Caco-2 (cell line): ENCODE results near the gene SGCD. TPM values are rescaled to one million over a fixed set of nuclear protein-coding genes. Genes with fewer than 3 reads are reported as not detected.

ENCODE experiments used
- BruUV-seq: library from RNA; stranded (reverse); fragments of 400-500 nt; replicated peaks from 2 replicates; lab custom pipeline; 2021; lab: Mats Ljungman, UMichigan
- CTCF ChIA-PET: fragments of 300-600 bp; sonication (Branson Sonifier 250); formaldehyde crosslinking; loops from one replicate; lab custom pipeline; 2022; ENCODE audit warnings: antibody characterized with exemption; lab: Charles Lee
- POLR2A ChIA-PET: fragments of 300-600 bp; sonication (Branson Sonifier 250); formaldehyde crosslinking; loops from one replicate; lab custom pipeline; 2022; ENCODE audit warnings: antibody characterized with exemption; lab: Charles Lee
- DNase-seq, 2 experiments: peaks; one replicate each; pipeline versions ENCODE4 v3.0.0 to v3.0.0-alpha.2; 2020 to 2022
- H3K27me3 ChIP-seq: replicated peaks from 2 replicates; pipeline ENCODE4 v1.6.0; 2011; ENCODE audit warnings: low read length; ENCODE audit not compliant: control insufficient read depth, insufficient read depth
- H3K36me3 ChIP-seq: 2 replicates; pipeline ENCODE4 v1.5.1; 2011; ENCODE audit warnings: low read length; ENCODE audit not compliant: control insufficient read depth, insufficient read depth
- H3K4me1 ChIP-seq: fragments of 250-450 bp; sonication (Bioruptor Pico); 2 replicates; pipeline ENCODE4 v1.5.1; 2020; ENCODE audit warnings: mild to moderate bottlenecking
- H3K4me3 ChIP-seq: 2 replicates; pipeline ENCODE4 v1.5.1; 2011; ENCODE audit warnings: low read depth, mild to moderate bottlenecking, control low read depth, low read length
- H3K9me3 ChIP-seq: fragments of 250-450 bp; sonication (Bioruptor Pico); 2 replicates; pipeline ENCODE4 v1.5.1; 2020; ENCODE audit warnings: mild to moderate bottlenecking, moderate library complexity
- H3K27ac Mint-ChIP-seq: one replicate; pipeline ENCODE4 v1.8.0; 2022; ENCODE audit warnings: mixed read lengths; ENCODE audit not compliant: unreplicated experiment
- H3K27me3 Mint-ChIP-seq: one replicate; pipeline ENCODE4 v1.8.0; 2022; ENCODE audit warnings: mixed read lengths; ENCODE audit not compliant: insufficient read depth, unreplicated experiment
- H3K36me3 Mint-ChIP-seq: one replicate; pipeline ENCODE4 v1.8.0; 2022; ENCODE audit warnings: mild to moderate bottlenecking, mixed read lengths; ENCODE audit not compliant: insufficient read depth, unreplicated experiment
- H3K4me1 Mint-ChIP-seq: one replicate; pipeline ENCODE4 v1.8.0; 2022; ENCODE audit warnings: low read depth, mixed read lengths; ENCODE audit not compliant: unreplicated experiment
- H3K4me3 Mint-ChIP-seq: one replicate; pipeline ENCODE4 v1.8.0; 2022; ENCODE audit warnings: mild to moderate bottlenecking, moderate library complexity, mixed read lengths; ENCODE audit not compliant: unreplicated experiment
- H3K9me3 Mint-ChIP-seq: one replicate; pipeline ENCODE4 v1.8.0; 2022; ENCODE audit warnings: mixed read lengths; ENCODE audit not compliant: unreplicated experiment
- intact Hi-C: fragments of 100-400 bp; cut with micrococcal nuclease; formaldehyde crosslinking; loops from one replicate; pipeline ENCODE4 v1.10.0; 2022; ENCODE audit not compliant: unreplicated experiment
- total RNA-seq: library from RNA; stranded (reverse); gene quantifications from 2 replicates; pipeline ENCODE4 v1.2.3, GENCODE V29; 2022
- TF ChIP-seq, protein P1 (sequence below), 2 experiments: fragments of 200-600 bp in 1 of 2; IDR thresholded peaks; 1 replicate in 1 of 2; 2 replicates in 1 of 2; pipeline versions ENCODE4 v1.5.1 to v1.8.0; 2011 to 2022; ENCODE audit warnings: antibody characterized with exemption in 1 of 2, control low read depth in 1 of 2, inconsistent platforms in 1 of 2, low read depth in 1 of 2, low read length in 1 of 2, mild to moderate bottlenecking in 1 of 2, moderate library complexity in 1 of 2; ENCODE audit not compliant: insufficient read depth in 1 of 2, severe bottlenecking in 1 of 2, unreplicated experiment in 1 of 2

Gene SGCD
- total RNA-seq, 1 experiment from 2014 or later = 0.20 TPM

DNA sequence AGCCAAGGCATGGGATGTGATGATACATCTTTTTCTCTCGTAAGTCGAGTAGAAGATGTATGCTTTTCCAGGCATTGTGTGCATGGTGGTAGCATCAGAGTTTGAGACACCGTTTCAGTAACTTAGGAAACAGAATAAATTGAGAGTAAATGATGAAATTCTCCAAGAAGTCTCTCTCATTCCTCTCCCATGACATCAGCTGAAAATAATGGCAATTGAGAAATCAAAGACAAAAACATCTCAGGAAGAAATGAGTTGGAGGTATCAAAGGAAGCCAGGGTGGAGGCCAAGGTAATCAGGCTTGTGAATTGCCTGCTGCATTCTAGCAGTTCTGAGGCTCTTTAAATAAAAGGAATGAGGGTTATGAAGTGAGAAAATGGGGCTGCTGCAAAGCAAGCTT is 53.9 kb downstream of the SGCD start:
- no peak overlapping the region for H3K4me3 Mint-ChIP-seq
- Histone ChIP-seq H3K4me3 (no peak overlapping the region), H3K36me3 (no peaks in the 10 kb centered on the region), H3K9me3 (no peaks in the 10 kb centered on the region), H3K27me3 (no peaks in the 10 kb centered on the region), H3K4me1 (no peaks in the 10 kb centered on the region)
- H3K36me3 Mint-ChIP-seq = no peaks in the 10 kb centered on the region
- no peaks in the 10 kb centered on the region for H3K27me3 Mint-ChIP-seq
- H3K9me3 Mint-ChIP-seq = no peaks in the 10 kb centered on the region
- no TSS peak for BruUV-seq
- POLR2A ChIA-PET = no interaction called here
- no peaks in the 10 kb centered on the region for H3K4me1 Mint-ChIP-seq
- intact Hi-C loops = loop anchor here (10.0 kb wide), 1 partner anchor 436 kb away; no protein-coding TSS in a partner anchor
- TF ChIP-seq, protein P1, sequence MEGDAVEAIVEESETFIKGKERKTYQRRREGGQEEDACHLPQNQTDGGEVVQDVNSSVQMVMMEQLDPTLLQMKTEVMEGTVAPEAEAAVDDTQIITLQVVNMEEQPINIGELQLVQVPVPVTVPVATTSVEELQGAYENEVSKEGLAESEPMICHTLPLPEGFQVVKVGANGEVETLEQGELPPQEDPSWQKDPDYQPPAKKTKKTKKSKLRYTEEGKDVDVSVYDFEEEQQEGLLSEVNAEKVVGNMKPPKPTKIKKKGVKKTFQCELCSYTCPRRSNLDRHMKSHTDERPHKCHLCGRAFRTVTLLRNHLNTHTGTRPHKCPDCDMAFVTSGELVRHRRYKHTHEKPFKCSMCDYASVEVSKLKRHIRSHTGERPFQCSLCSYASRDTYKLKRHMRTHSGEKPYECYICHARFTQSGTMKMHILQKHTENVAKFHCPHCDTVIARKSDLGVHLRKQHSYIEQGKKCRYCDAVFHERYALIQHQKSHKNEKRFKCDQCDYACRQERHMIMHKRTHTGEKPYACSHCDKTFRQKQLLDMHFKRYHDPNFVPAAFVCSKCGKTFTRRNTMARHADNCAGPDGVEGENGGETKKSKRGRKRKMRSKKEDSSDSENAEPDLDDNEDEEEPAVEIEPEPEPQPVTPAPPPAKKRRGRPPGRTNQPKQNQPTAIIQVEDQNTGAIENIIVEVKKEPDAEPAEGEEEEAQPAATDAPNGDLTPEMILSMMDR (IDR thresholded peaks at IDR 0.05; ENCODE audit: insufficient read depth in 1 of 2, low read depth in 1 of 2, low read length in 1 of 2, severe bottlenecking in 1 of 2, unreplicated experiment in 1 of 2) = no peak
- H3K27ac Mint-ChIP-seq = no peak overlapping the region
- CTCF ChIA-PET = no interaction called here
- no peak for DNase-seq

DNA sequence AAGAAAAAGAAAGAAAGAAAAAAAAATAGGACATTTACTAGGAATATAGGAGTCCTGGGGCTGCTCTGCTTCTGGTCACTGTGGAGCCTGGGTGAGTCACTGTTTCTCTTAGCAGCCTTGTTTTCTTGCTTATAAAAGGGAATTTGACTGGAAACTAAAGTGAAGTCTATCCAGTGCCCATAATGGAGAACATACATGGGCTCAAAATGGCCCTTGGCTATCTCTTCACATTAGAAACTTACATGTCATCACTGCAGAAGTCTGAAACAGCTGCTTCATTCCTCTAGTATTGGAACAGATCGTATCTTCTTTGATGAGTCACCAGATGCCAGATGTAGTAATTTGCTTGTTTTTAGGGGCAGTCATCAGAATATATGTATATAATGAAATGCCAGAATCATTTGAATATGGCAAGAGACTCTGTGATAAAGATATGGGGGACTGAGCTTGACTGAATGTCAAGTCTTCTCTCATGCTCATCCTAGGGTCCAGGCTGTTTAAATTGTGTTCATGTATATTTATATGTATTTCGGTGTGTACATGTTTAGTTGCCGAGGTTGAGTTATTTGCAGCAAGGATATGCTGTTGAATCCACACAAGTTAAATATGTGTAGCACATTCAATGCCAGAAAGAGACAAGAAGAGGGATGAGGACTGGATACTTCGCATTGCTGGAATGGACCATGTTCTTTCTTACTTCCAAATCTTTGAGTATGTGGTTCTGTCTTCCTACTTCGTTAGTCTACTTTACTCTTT is 56.7 kb downstream of the SGCD start:
- Histone ChIP-seq H3K9me3 (no peaks in the 10 kb centered on the region), H3K4me1 (no peaks in the 10 kb centered on the region), H3K4me3 (no peak overlapping the region), H3K27me3 (no peaks in the 10 kb centered on the region), H3K36me3 (no peaks in the 10 kb centered on the region)
- CTCF ChIA-PET = no interaction called here
- H3K9me3 Mint-ChIP-seq = no peaks in the 10 kb centered on the region
- H3K4me1 Mint-ChIP-seq = no peaks in the 10 kb centered on the region
- no TSS peak for BruUV-seq
- TF ChIP-seq, protein P1 (IDR thresholded peaks at IDR 0.05; ENCODE audit: insufficient read depth in 1 of 2, low read depth in 1 of 2, low read length in 1 of 2, severe bottlenecking in 1 of 2, unreplicated experiment in 1 of 2) = no peak
- POLR2A ChIA-PET = no interaction called here
- no peaks in the 10 kb centered on the region for H3K36me3 Mint-ChIP-seq
- H3K27ac Mint-ChIP-seq = no peak overlapping the region
- H3K27me3 Mint-ChIP-seq = no peaks in the 10 kb centered on the region
- H3K4me3 Mint-ChIP-seq = no peak overlapping the region
- DNase-seq = no peak
- intact Hi-C loops = loop anchor here (10.0 kb wide), 1 partner anchor 439 kb away; no protein-coding TSS in a partner anchor

DNA sequence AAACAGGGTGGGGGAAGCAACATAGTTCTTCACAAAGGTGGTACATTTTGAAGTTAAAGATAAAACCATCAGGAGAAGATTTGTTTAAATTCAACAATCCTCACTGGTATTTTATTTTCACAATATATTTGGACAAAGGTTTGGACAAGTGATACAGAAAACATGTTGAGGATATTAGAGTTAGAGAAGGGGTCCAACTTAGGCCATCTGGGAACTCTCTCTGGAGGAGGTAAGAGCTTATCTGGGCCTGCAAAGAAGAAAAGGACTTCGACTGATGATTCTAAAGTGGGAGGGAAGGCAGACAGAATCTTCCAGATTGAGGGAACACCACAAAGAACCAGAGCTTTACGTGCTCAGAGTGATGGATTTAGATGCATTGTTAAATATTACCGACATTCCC is 58.5 kb downstream of the SGCD start:
- Histone ChIP-seq H3K4me3 (no peak overlapping the region), H3K36me3 (no peaks in the 10 kb centered on the region), H3K27me3 (no peaks in the 10 kb centered on the region), H3K4me1 (no peaks in the 10 kb centered on the region), H3K9me3 (no peaks in the 10 kb centered on the region)
- H3K4me1 Mint-ChIP-seq = no peaks in the 10 kb centered on the region
- DNase-seq = no peak
- no peaks in the 10 kb centered on the region for H3K36me3 Mint-ChIP-seq
- no peaks in the 10 kb centered on the region for H3K9me3 Mint-ChIP-seq
- ChIA-PET CTCF (no interaction called here), POLR2A (no interaction called here)
- H3K4me3 Mint-ChIP-seq = no peak overlapping the region
- TF ChIP-seq, protein P1 (IDR thresholded peaks at IDR 0.05; ENCODE audit: insufficient read depth in 1 of 2, low read depth in 1 of 2, low read length in 1 of 2, severe bottlenecking in 1 of 2, unreplicated experiment in 1 of 2) = no peak
- no peaks in the 10 kb centered on the region for H3K27me3 Mint-ChIP-seq
- no TSS peak for BruUV-seq
- intact Hi-C loops = loop anchor here (10.0 kb wide), 1 partner anchor 441 kb away; no protein-coding TSS in a partner anchor
- H3K27ac Mint-ChIP-seq = no peak overlapping the region
